HG02588 (cell line): Measurements from ENCODE around the gene MPC1L.
"Not testable (repeated sequence)": the region's sequence is repeated elsewhere in the genome, so short reads cannot be mapped to it uniquely, and the experiment has no call there.

Source experiments
- ATAC-seq: cut with Tn5 transposase; IDR thresholded peaks from one replicate; pipeline ENCODE4 v1.9.1; 2021; ENCODE audit warnings: mild to moderate bottlenecking, moderate library complexity; ENCODE audit not compliant: unreplicated experiment

MPC1L gene

GRCh38 chrX:40623139-40623536 is at the start of gene MPC1L:
MPC1L (plus strand) TSS chrX:40623428; CDS start chrX:40623566, 138 bp downstream.
- no peak for ATAC-seq

GRCh38 chrX:40573763-40574162 is 49.5 kb upstream of the MPC1L start:
- ATAC-seq, result no peak

GRCh38 chrX:40575411-40575810 is 47.8 kb upstream of the MPC1L start:
- ATAC-seq, result not testable (repeated sequence)

GRCh38 chrX:40576291-40576690 is 46.9 kb upstream of the MPC1L start:
- ATAC-seq, result no peak

- ATAC-seq, result no peak
These were observed 45.1 kb upstream of the MPC1L start for GRCh38 chrX:40578039-40578695.

GRCh38 chrX:40579141-40579540 is 44.1 kb upstream of the MPC1L start:
- ATAC-seq, result no peak

GRCh38 chrX:40579900-40580536 is 43.2 kb upstream of the MPC1L start:
- peak; percentile 35 for ATAC-seq

- peak; percentile 96 for ATAC-seq
These were observed 42.5 kb upstream of the MPC1L start, which contains the start of gene ATP6AP2 for GRCh38 chrX:40580537-40581335. ATP6AP2 (plus strand) TSS chrX:40580970; CDS start chrX:40581066, 96 bp downstream.

- ATAC-seq, result no peak
These were observed 41.8 kb upstream of the MPC1L start for GRCh38 chrX:40581336-40581920.

- not testable (repeated sequence) for ATAC-seq
These were observed 41.0 kb upstream of the MPC1L start for GRCh38 chrX:40582178-40582577.

- no peak for ATAC-seq
These were observed 40.4 kb upstream of the MPC1L start for GRCh38 chrX:40582811-40583210.

GRCh38 chrX:40587623-40588022 is 35.6 kb upstream of the MPC1L start:
- ATAC-seq, result not testable (repeated sequence)

GRCh38 chrX:40589616-40590321 is 33.5 kb upstream of the MPC1L start:
- ATAC-seq, result not testable (repeated sequence)

- ATAC-seq, result no peak
These were observed 19.8 kb upstream of the MPC1L start for GRCh38 chrX:40603446-40603845.

- ATAC-seq, result no peak
These were observed 15.8 kb upstream of the MPC1L start for GRCh38 chrX:40607381-40607780.

GRCh38 chrX:40612511-40612910 is 10.7 kb upstream of the MPC1L start:
- ATAC-seq, result no peak

GRCh38 chrX:40615976-40616375 is 7.3 kb upstream of the MPC1L start:
- ATAC-seq, result no peak

- no peak for ATAC-seq
These were observed 5.7 kb upstream of the MPC1L start for GRCh38 chrX:40617566-40617965.

GRCh38 chrX:40622479-40623138 is 619 bp upstream of the MPC1L start:
- ATAC-seq, result no peak

- no peak for ATAC-seq
These were observed 437 bp downstream of the MPC1L start for GRCh38 chrX:40623665-40624064.
